Measurements from ENCODE around the gene PDPK1.

Gene PDPK1

DNA sequence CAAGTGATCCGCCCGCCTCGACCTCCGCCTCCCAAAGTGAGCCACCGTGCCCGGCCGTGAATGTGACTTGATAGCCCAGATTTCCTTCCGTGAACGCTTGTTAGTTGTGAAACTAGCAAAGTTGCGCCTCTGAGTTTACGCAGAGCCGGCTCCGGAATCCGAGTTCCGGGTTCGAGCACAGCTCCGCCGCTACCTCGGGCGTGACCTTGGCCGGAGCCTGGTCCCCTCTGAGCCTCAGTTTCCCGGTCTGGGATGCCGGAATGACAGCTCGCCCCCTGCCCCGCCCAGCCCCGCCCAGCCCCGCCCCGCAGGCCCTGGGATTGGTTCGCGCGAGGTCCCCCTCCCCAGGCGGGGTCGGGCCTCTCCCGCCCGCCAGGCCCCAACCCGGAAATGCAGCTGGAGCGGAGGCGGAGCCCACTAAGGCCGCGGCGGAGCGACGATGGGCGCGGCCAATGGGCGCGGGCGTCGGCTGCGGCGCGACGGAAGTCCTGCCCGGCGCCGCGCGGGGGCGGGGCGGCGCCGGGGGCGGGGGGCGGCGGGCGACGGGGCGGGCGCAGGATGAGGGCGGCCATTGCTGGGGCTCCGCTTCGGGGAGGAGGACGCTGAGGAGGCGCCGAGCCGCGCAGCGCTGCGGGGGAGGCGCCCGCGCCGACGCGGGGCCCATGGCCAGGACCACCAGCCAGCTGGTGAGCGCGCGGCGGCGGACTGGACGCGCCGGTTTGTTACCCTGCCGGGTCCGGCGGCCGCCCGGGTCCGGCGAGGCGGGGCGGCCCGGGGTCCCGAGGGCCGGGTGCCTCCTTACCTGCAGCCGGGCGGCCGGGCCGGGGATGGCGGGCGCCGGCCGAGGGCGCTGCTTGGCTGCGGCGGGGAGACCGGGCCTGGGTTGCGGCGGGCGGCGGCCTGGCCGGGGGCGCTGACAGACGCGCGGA is at the start of gene PDPK1:
TSS of gene PDPK1 (plus strand) at position 571 of the 929 bp plus-strand sequence. CDS start at position 663, 92 bp downstream.
- peak; percentile 87 to 91 for DNase-seq (ENCODE audit: low read depth in 2 of 2)

DNA sequence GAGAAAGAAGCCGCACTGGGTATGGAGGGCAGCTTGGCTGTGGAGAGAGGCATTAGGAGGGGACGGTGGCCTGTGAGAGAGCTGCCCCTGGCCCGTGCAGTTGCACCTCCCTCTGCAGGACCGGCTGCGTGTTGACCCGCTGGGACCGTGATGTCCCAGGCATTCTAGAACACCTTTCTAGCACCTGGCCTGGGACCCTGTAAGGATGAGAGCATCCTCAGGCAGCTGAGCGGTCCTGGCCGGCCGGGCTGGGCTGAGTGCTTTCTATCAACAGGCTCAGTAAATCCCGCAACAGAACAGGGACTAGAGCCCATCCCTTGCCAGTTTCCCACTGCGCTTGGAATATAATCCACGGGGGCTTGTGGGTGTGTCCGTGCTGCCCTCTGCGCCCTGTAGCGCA is 48.2 kb upstream of the PDPK1 start:
- DNase-seq (ENCODE audit: low read depth in 2 of 2), result no peak

DNA sequence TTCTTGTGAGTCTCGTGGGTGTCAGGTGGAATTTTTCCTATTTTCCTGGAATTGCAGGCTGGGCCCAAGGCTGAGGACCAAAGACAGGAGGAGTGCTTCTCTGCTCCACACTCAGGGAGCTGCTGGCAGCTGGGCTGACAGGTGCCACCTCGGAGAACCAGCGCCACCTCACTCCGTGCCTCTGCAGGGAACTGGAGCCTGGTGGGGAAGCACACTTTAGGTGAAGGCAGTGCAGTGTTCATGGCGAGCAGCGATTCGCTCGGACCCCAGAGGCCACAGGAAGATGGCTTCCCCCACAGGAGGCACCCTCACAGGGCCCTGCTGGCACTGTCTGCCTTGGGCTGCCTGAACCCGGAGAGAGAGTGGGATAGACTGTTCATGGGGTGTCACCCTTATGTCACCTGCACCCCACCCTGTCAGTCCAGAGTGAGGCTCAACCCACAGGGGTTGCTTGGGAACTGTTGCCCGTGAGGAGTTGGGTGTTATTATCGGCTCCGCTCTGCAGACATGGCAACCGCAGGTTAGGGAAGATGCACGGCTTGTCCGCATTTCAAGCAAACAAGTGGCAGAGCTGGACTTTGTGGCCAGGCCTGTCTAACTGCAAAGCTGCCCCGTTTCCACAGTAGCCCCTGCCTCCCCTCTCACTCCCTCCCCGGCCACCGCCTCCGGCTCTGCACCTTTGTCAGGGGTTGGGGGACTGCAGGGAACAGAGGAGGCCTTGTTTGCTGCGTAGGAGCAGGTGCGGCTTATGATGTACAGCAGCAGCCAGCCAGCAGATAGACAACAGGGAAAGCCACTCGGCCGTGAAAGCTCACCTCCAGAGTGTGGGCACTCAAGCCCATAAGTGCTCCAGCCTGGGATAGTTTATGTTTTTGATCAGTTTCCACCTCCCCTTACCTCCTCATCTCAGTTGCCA is 47.4 kb upstream of the PDPK1 start:
- DNase-seq (ENCODE audit: low read depth in 2 of 2), result no peak

DNA sequence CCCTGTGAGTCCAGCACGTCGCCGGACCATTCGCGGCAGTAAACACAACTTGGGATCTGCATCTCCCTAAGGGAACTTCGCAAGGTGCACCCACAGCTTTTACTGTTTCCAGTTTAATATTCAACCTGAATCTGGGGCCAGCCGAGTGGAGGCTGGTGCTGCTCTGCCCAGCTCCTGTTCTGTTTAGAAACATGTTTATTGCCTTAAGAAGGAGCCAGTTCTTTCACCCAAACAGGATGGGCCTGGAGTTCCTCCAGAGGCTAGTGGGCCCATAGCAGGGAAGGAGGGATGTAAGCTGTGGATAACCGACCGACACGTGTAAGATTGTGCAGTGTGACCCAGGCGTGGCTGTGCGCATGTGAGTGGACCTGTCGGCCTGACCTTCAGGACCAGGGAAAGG is 45.5 kb upstream of the PDPK1 start:
- no peak for DNase-seq (ENCODE audit: low read depth in 2 of 2)

DNA sequence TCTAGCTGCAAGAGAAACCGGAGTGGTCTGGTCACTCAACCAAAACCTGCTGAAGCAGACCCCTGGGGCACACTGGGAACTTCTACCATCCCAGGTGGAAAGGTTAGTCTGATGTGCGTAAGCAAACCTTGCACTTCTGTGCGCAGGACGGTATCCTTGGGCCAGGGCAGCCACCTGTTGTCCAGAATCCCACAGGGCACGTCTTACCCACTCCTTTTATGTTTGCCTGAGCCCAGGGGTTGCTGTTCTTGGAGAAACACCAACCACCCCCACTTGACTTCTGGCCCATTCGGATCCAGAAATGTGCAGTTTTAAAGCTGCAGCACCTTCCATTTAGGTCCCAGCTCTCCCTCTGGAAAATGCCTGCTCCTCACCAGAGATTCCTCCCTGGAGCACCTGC is 44.2 kb upstream of the PDPK1 start:
- no peak for DNase-seq (ENCODE audit: low read depth in 2 of 2)

DNA sequence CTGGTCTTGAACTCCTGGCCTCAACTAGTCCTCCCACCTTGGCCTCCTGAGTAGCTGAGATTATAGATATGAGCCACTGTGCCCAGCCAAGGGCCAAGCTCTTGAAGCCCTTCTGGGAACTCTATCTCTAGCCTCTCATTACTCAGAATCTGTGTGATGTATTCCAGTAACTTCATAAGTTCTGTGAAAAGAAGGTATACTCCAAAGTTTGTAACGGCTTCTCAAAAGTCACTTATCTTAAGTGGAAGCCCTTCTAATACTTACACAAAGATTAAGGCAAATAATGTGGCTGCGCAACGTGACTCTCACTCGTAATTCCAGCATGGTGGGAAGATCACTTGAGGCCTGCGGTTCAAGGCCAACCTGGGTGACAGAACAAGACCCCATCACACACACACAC is 43.2 kb upstream of the PDPK1 start:
- DNase-seq (ENCODE audit: low read depth in 2 of 2), result no peak

DNA sequence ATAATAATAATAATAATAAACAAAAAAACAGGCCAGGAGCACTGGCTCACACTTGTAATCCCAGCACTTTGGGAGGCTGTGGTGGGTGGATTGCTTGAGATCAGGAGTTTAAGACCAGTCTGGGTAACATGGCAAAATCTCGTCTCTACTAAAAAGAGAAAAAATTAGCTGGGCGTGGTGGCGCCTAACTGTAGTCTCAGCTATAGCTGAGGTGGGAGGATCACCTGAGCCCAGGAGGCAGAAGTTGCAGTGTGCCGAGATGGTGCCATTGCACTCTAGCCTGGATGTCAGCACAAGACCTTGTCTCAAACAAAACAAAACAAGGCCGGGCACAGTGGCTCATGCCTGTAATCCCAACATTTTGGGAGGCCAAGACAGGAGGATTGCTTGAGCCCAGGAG is 42.8 kb upstream of the PDPK1 start:
- no peak for DNase-seq (ENCODE audit: low read depth in 2 of 2)

DNA sequence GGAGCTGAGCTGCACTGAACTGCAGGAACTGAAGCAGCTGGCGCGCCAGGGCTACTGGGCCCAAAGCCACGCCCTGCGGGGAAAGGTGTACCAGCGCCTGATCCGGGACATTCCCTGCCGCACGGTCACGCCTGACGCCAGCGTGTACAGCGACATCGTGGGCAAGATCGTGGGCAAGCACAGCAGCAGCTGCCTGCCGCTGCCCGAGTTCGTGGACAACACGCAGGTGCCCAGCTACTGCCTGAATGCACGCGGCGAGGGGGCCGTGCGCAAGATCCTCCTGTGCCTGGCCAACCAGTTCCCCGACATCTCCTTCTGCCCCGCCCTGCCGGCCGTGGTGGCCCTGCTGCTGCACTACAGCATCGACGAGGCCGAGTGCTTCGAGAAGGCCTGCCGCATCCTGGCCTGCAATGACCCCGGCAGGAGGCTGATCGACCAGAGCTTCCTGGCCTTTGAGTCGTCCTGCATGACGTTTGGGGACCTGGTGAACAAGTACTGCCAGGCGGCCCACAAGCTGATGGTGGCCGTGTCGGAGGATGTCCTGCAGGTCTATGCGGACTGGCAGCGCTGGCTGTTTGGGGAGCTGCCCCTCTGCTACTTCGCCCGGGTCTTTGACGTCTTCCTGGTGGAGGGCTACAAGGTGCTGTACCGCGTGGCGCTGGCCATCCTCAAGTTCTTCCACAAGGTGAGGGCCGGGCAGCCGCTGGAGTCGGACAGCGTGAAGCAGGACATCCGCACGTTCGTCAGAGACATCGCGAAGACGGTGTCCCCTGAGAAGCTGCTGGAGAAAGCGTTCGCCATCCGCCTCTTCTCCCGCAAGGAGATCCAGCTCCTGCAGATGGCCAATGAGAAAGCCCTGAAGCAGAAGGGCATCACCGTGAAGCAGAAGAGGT is 41.4 kb upstream of the PDPK1 start:
- no peak for DNase-seq (ENCODE audit: low read depth in 2 of 2)

DNA sequence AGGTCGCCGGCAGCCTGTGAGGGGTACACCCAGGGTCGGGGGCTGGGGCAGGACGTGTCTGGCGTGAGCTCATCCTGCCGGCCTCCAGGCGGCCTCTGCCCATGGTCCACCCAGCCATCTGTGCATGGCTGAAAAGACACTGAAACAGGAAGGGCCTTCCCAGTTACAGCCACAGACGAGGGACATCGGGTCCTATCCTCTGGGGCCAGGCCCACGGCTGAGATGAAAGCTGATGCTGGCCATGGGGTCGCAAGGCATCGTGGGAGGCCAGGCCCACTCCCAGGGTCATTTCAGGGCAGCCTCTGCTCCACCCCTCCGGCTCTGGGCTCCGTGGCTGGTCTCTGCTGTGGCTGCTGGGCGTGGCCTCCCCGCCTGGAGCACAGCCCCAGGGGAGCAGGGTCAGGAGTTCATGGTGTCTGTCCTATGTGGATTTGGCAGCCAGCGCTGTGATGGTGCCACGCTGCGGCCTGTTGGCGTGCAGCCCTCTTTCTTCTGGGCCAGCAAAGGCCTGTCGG is 40.6 kb upstream of the PDPK1 start:
- no peak for DNase-seq (ENCODE audit: low read depth in 2 of 2)

DNA sequence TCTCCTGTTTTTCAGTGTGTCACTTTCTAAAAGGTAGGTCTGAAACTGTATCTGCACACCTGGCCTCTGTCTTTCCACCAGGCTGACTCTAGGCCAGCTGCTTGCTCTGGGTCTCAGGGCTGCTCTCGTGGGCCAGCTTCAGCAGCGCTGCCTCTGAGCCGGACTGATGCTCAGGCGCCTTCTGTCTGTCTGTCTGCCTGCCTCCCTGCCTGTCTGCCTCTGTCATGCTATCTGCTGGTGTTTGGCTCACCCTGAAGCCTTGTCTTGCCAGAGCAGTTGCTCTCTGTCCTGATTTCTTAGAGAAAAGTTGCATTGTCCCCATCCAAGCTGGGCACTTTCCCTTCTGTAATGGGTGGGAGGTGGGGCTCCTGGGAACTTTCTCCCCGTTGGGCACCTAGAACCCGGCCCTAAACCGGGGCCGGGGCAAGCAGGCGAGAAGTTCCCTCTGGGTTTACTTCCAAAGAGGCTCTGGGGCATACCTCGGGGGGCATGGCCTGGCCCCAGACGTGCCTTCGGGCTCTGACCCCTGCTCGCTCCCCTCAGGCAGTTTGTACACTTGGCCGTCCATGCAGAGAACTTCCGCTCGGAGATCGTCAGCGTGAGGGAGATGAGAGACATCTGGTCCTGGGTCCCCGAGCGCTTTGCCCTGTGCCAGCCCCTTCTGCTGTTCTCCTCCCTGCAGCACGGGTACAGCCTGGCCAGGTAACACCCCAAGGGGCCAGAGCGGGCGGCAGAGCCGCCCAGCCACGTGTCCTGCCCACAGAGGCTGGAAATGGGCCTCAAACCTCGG is 39.9 kb upstream of the PDPK1 start:
- DNase-seq (ENCODE audit: low read depth in 2 of 2), result no peak

DNA sequence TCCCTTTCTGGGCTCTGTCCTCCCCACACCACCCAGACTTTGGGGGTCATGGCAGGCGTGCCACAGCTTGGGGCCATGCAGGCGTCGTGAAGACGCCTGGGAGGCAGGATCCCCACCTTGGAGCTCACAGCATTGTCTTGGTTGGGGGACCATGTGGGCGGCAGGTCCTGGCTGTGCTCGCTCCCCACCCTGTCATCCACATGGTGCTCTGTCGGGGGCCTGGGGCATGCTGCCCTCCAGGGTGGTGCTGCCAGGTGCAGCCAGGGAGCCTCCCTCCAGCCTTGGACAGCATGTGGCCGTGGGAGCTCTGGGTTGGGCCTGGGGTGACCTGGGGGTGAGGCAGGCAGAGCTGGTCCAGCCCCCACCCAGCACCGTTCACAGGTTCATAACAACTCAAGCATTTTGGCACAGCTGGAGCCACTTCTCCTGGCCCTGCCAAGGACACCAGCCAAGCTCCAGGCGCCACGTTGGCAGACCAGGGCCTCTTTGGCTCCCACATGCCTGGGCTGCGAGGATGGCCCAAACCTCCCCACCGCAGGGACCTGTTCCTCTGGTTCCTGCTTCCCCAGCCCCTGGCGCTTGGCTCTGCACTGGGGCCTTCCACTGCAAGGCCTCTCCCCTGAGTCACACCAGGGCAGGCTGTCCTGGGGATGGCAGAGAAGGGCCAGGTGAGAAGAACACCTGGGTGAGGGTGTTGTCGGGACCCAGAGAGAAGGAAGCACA is 39.1 kb upstream of the PDPK1 start:
- no peak for DNase-seq (ENCODE audit: low read depth in 2 of 2)

DNA sequence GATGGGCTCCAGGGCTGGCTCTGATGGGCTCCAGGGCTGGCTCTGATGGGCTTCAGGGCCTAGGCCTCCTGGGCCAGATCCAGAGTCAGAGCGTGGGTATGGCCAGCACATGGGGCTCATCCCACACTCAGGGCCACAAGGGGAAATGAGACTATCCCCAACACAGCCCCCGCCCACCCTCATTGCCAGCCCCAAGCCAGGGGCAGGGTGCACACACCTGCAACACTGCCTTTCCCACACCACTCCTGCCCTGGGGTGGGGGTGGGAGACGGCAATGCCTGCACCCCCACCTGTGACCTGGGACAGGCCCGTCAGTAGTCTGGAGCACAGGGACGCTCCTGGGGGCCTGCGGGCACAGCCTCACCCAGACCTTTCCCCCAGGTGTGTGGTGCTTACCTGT is 38.4 kb upstream of the PDPK1 start:
- no peak for DNase-seq (ENCODE audit: low read depth in 2 of 2)

DNA sequence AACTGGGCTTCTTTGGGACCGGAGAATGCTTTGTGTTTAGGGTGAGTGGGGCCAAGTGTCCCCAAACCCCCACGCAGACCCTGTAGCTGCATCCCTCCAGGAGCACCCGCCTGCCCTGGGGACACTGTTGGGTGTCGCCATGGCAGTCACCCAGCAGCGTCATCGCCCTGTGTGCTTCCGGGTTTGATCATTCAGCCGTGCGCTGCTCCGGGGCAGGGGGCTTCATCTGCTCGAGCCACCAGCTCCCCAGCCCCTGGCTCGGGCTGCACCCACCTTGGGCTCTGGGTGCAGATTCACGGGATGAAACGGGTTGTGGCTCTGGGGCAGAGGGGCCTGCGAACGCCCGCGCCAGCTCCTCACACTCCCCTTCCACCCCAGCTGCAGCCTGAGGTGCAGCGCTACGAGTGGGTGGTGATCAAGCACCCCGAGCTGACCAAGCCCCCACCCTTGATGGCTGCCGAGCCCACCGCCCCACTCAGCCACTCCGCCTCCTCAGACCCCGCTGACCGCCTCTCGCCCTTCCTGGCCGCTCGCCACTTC is 37.9 kb upstream of the PDPK1 start:
- DNase-seq (ENCODE audit: low read depth in 2 of 2), result no peak

DNA sequence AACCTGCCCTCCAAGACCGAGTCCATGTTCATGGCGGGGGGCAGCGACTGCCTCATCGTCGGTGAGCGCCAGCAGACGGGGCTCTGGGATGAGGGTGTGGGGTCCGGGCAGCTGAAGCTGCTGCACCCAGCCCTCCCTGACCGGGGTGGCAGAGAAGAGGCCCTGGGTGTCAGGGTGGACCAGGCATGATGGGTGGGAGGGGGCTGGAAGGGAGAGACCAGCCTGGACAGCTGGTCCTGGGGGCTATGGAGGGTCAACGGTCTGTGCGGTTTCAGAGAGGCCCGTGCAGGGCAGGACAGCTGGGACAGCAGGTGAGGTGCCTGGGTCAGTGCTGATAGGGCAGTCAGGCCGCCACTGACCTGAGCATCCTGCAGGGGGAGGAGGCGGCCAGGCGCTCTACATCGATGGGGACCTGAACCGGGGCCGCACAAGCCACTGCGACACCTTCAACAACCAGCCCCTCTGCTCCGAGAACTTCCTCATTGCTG is 37.3 kb upstream of the PDPK1 start:
- no peak for DNase-seq (ENCODE audit: low read depth in 2 of 2)

DNA sequence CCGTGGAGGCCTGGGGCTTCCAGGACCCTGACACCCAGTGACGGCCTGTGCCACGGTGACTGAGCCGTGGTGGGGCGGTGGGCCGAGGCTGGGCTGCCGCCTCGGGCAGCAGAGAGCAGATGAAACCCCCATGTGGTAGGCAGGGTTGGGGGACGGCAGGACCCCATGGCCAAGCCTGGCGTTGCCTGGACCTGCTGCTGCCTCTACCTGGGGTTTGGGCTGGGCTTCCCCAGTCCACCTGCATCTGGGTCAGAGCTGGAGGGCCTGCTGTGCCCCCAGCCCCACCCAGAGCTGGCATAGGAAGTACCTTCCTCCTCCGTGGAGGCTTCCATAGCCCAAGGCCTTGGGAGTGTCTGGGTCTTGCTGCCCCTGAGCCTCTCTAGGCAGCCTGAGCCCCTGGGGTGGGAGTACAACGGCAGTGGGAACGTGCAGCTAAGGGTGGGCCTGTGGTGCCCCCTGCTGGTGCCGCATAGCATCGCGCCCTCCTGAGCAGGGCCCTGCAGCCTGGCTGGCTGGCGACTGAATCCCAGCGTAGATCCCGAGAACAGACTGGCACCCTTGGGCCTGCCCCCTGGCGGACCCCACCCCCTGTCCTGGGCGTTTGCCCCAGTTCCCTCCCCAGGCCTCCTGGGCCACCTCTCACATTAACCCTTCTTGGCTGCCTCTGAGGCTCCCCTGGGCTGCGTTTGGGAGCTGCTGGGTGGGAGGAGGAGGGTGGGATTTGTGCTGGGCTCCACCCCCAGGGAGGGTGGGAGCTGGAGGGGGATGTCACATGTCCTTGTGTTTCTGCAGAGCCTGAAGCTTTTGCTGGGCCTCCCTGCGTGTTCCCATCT is 36.7 kb upstream of the PDPK1 start:
- DNase-seq (ENCODE audit: low read depth in 2 of 2), result peak; percentile 51 to 68

DNA sequence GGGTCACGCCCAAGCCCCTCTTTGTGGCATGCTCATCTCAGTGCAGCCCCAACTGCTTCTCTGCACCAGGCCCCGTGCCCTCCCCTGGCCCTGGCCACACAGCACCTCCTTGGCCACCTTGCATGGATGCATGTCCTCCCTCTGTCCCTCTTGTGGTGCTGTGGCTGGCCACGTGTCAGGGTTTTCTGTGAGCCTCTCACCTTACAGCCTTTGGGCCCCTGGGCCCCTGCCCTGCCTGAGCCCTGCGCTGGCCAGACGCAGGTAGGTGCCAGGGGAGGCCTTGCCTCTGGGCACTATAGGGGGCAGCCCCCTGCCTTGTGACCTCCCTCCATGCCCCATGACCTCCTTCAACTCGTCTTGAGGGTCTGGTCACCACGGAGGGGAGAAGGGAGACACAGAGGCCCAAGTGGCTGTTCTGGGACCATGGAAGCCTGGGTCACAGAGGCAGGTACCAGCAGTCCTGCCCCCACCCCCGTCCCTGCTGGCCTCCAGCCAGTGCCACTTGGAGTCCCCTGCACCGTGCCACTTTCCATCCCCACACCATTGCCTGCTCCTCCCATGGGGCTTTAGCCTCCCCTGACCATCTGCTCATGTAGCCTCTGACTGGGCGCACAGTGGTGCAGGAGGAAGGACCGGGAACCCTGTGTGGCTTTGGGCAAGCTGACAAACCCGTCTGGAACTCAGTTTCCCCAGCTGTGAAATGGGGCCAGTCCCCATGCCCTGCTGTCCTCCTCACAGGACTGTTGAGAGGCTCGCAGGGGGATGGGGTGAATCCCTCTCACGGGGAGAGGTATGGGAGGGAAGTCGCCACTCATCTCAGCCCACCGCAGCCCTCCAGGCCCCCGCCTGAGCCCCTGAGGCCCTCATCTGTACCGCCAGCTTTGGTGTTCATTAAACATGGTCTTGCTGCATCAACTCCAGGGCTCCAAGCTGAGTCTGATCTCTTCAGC is 35.6 kb upstream of the PDPK1 start:
- DNase-seq (ENCODE audit: low read depth in 2 of 2), result no peak

DNA sequence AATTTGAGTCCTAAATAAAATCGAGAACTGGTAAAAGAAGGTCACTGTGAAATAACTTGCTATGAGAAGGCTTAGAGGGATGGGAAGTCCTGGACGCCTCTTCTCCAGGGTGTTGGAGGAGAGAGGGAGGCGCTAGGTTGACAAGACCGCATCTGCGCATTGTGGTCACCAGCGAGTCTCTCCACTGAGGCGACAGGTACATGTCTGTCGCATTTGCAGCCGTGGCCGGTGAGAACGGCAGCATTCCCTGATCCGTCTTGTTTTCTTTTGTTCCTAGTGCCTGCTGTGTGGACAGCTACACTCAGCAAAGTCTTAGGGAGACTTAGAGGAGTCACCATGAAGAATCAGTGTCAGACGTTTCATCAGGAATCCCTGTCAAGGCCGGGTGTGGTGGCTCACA is 32.1 kb upstream of the PDPK1 start:
- no peak for DNase-seq (ENCODE audit: low read depth in 2 of 2)
